CD4-positive, alpha-beta T cell treated with Interleukin-6 for 4 hours (primary cell): Measurements from ENCODE around the gene SCUBE1.

ENCODE experiments used
- DNase-seq: peaks from one replicate; pipeline ENCODE4 v3.0.0-alpha.2; 2020; ENCODE audit warnings: mixed read lengths

Gene SCUBE1

GRCh38 chr22:43253839-43254238, 89.3 kb downstream of the SCUBE1 start:
- DNase-seq = no peak

- no peak for DNase-seq
These were observed 90.9 kb downstream of the SCUBE1 start for GRCh38 chr22:43252319-43252718.

- DNase-seq = no peak
These were observed 93.2 kb downstream of the SCUBE1 start for GRCh38 chr22:43249789-43250471.

GRCh38 chr22:43247546-43248260, 95.5 kb downstream of the SCUBE1 start:
- DNase-seq = no peak

GRCh38 chr22:43246188-43246587, 97.0 kb downstream of the SCUBE1 start:
- DNase-seq = no peak

- DNase-seq = no peak
These were observed 97.5 kb downstream of the SCUBE1 start for GRCh38 chr22:43245717-43246116.

- no peak for DNase-seq
These were observed 98.2 kb downstream of the SCUBE1 start for GRCh38 chr22:43244803-43245527.

- DNase-seq = no peak
These were observed 98.8 kb downstream of the SCUBE1 start for GRCh38 chr22:43244402-43244801.

- no peak for DNase-seq
These were observed 99.8 kb downstream of the SCUBE1 start for GRCh38 chr22:43243324-43243723.

GRCh38 chr22:43242627-43243026, 100.5 kb downstream of the SCUBE1 start:
- DNase-seq = no peak

- DNase-seq = no peak
These were observed 101.3 kb downstream of the SCUBE1 start for GRCh38 chr22:43241699-43242386.

- DNase-seq = no peak
These were observed 102.0 kb downstream of the SCUBE1 start for GRCh38 chr22:43241138-43241597.

GRCh38 chr22:43240614-43241013, 102.6 kb downstream of the SCUBE1 start:
- DNase-seq = no peak

- no peak for DNase-seq
These were observed 103.2 kb downstream of the SCUBE1 start for GRCh38 chr22:43239956-43240355.

GRCh38 chr22:43239193-43239780, 103.9 kb downstream of the SCUBE1 start:
- no peak for DNase-seq

GRCh38 chr22:43238526-43239006, 104.6 kb downstream of the SCUBE1 start:
- no peak for DNase-seq

- DNase-seq = no peak
These were observed 105.9 kb downstream of the SCUBE1 start for GRCh38 chr22:43237280-43237679.

- no peak for DNase-seq
These were observed 106.6 kb downstream of the SCUBE1 start for GRCh38 chr22:43236411-43237166.

- DNase-seq = no peak
These were observed 107.4 kb downstream of the SCUBE1 start for GRCh38 chr22:43235445-43236409.

GRCh38 chr22:43234264-43234988, 108.7 kb downstream of the SCUBE1 start:
- DNase-seq = no peak
